GM03348 (cell line): ENCODE results near the gene SOX13.

Experiments used
- DNase-seq: peaks from one replicate; pipeline ENCODE4 v3.0.0; 2012; ENCODE audit warnings: low spot score

The SOX13 gene

DNA sequence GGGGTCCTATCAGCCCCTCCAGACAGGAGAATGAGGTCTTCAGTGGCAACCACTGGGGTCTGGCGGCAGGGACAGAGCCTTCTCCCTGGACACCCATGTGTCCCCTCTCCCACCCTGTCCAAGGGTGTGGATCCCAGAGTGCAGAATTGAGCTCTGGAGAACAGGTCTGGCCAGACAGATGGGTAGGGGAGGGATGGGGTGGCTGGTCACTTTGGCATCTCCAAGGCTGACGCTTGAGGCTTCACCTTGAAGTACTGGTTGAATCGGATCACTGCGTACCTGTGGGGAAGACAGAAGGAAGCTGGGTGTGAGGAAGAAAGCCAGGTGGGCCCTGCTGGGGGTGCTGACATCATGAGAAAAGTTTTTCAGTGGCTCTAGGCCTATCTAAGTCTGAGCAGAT, 59.1 kb downstream of the SOX13 start:
- DNase-seq, result no peak

DNA sequence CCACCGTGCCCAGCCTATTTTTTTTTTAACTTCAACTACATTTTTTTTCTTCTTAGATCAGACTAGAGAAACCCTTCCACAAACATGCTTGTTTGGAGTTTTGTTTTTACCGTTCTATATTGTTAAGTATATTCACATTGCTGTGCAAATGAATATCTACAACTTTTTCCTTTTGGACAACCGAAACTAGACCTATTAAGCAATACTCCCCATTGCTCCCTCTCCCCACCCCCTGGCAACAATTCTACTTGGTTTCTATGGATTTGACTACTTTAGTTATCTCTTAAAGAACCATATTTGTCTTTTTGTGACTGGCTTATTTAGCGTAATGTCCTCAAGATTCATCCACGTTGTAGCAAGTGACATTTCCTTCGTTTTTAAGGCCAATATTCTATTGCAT, 59.8 kb downstream of the SOX13 start:
- no peak for DNase-seq

DNA sequence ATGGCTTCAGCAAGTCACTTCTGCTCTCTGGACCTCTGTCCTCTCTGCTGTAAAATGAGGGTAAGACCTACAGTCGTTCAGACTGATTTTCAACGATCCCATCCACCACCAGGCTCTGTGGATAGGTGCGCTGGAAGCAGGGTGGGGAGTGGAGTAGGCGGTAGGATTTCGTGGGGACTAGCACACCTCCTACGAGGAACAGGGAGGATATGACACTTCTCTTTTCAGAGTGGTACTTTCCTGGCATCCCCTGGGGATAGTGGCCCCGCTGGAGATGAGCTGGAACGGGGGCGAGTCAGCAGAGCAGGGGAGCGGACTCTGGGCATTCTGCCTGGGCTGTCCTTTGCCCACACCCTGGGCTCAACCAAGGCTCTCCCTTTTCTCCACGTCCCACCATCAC, 61.2 kb downstream of the SOX13 start:
- DNase-seq, result no peak

DNA sequence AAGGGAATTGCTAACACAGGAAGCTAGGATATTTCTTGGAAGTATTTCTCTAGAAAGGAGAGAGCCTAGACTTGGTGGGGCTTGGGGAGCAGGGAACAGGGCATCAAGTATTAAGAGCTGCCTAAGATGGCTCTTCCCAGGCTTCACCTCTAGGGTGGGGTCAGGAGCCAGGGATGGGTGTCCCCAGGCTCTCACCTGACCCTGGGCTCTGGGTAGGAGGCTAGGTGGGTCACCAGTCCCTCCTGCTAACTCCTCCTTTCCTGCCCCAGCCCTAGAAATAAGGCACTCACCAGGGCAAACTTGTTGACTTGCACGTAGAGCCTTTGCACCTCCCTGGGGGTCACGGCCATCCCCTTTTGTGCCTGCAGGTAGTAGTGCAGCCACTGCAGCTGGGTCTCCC, 63.9 kb downstream of the SOX13 start:
- DNase-seq, result no peak

DNA sequence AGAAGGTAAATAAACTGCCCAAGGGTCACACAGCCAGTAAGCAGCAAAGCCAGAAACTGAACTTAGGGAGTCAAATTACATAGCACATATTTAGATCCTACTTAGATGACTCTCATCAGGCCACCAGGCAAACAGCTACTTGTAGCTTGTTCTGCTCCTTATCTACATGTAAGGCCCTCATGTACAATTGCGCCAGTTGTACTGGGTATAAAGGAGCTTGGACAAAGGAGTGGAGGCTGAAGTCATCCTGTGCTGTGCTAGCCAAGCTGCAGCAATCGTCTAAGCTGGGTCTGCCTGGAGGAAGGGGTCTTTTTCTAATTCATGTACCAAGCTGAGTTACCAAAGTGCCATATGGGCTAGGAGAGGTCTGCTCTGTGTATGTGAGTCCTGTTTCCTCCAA, 66.2 kb downstream of the SOX13 start:
- no peak for DNase-seq

DNA sequence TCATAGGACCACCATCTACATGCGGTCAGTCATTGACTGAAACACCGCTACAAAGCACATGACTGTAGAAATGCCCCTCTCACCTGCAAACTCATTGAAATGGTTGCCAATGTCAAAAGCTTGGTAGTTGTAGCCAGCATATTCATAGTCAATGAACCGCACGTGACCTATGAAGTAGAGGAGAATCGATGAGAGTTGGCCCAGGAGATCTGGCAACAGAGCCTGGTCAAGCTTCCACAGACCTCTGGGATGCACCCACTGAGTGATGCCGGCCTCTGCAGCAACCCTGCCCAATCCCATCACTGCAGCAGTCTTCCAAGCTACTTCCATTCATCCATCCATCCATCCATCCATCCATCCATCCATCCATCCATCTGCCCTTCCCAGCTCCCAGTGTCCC, 67.0 kb downstream of the SOX13 start:
- no peak for DNase-seq

DNA sequence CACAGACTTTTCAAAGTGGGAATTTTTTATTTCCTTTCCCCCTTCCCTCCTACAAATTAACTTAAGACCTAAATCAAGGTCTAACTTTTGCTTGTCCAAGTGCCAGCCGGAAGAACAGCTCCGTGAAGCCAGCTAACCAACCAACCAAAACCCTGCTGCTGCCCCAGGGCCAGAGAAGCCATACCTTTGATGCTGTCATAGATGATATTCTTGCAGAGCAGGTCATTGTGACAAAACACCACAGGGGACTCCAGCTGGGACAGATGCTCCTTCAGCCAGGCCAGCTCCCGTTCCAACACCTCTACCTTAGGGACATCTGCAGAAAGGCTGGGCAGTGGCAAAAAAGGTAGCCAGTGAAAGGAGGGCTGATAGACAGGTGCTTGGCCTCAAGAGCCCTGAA, 68.2 kb downstream of the SOX13 start:
- DNase-seq, result no peak

DNA sequence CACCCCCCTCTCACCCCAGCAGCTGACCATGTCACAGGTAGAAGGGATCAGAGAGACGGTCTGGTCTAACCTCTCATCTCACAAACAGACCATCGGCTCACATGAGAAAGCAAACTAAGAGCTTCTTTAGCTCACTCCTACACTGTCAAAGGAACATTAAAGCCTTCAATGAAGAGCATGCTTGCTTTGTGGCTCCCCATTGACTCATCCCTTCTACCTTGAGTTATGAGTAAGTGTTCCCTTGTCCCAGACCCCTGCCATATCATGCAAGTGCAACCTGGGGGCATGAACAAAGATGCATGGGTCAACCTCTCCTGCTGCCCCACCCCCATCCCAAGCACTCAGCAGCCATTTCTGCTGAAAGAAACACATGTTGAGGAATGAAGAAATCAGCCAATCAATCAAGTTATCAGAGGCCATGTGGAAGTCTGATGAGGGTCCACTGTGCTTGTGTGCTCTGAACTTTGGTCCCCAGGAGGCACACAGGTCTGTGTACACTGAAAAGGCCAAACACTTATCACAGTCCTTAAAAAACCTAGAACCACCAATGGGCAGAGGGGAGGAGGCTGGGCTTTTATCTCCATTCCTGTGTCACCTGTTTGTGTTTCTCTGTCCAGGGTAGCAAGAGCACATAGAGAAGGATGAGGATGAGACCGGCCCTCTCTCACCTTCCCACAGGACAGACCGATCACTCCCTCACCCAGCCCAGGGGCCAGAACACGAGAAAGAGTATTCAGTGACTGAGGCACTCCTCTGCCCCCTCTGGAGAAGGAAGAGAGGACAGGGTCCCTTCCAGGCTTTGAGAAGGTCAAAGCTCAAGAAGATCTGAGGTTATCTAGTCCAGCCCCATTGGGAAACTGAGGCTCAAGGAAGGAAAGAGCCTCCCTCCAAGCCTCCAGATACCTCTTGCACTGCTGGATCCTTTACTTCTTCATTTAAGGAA, 69.4 kb downstream of the SOX13 start:
- no peak for DNase-seq

DNA sequence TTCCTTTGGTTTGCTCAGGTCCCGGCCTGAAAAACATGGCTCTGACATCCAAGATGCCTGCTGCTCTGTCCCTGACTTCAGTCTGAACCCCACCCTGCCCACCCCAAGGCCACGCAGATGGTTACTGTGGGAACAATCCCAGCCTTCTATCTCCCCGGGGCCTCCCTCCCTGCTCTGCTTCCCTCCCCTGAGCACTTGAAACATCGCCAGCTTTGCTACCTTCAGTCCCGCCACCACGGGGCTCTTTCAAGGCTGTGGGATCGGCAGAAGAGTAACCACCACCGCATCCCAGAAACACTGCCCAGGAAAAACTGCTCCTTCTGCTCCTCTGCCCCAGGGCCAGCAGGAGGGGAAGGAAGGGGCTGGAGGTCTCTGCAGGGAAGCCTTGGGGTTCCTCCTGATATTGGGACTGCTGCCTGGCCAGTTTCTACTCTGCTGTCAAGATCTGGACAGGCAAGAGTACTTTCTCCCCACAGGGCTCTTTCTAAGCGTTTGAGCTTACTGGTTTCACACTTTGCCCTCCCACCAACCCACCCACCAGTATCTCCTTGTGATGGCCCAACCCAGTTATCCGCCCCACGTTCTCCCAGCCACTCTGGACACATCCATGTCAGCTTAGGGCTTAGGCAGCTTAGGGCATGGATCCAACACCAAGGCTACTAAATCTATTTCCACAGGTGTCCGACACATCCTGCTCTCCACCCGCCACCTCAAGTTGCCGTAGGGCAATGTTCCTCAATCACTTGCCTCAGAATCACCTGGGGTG, 70.5 kb downstream of the SOX13 start:
- DNase-seq, result no peak

DNA sequence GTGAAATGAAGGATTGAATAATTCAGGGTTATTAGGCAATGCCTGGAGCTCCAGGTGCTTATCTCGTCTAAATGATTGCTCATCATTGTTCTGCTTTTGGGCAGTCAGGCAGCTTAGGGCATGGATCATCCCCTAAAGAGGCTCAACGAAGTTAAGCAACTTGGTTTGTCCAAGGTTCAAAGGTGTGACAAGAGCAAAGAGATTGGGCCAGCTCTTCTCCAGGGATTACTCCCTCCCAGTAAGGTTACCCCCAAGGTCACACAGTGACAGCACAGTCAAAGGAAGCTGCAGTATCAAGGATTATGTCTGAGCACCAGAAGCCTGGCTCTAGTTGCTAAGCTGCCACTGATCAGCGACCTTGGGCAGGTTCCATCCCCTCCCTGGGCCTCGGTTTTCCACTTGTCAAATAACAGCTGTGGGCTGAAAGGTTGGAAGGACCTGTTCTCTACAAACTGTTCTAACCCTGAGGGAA, 72.2 kb downstream of the SOX13 start:
- DNase-seq, result no peak

DNA sequence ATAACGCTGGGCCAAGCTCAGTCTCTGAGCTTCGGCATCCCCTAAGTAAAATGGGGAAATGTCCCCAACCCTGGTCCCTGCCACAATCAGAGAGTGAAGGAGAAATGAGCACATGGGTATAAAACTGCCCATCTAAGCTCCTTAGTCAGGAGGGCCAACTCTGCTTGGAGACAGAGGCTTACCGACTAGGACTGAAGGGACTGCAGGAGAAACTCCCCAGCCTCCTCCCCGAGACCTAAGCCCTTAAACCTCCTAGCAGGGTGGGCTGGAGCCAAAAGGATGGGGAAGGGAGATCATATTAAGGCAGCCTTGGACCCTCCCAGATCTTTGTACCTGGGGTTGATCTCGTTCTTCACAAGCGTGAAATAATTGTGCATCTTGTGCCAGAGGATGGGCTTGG, 73.4 kb downstream of the SOX13 start:
- no peak for DNase-seq

DNA sequence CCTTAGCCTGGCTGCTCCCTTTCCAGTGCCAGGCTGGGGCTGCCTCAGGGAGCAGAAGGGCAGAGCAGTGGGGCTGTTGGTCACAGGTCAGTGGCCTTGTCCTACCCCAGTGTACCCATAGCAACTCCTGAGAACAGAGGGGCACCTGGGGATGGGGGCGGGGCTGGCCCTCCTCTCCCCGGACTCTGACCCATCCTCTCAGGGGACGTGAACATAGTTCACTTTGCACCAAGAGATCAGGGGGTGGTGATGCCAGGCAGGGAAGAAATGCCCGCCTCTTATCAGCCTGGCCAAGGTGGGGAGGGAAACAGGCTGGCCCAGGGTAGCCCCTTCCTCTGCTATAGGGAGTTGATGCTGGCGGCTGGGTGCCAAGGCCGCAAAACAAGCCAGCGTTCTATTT, 74.0 kb downstream of the SOX13 start:
- no peak for DNase-seq

DNA sequence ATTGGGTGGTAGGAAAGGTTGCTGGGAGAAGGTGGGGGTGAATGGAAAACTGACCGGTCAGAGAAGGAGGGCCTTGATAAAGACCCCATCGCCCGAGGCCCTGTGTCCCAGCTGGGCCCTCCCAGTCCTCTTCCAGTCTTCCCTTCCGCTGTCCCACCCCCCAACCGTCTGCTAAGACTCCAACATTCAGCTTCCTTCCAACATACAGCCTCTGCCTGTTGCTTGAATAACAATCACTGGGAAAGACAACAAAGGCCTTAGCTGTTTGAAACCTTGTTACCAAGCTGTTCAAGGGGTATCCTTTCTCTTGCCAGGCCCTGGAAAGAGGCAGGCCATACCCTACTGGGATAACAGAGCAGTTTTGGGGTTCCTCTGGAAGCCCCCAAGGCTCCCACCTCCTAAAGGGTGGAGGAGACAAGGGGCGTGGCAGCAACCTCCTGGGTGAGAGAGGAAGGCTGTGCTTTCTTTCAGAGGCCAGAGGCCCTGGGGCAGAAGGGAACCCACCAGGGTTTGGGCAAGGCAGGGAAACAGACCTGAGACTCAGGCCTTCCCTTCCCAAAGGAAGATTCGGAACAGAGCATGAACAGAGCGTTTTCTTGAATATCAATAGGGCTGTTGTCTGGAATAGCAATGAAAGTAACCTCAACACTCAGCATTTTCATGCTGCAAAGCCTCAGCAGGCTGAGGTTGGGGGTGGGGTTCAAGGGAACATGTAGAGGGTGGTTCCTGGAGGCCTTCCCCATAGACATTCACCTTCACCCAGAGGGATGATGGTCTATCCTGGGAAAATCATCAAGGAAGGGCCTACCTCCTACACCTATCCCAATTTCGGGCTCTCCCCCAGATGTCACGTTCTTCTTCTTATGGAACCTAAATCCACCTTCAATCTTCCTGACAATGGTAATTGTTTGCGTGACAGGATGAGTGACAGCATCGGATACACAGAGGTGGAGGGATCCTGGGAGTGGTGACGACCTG, 74.8 kb downstream of the SOX13 start:
- DNase-seq, result no peak

DNA sequence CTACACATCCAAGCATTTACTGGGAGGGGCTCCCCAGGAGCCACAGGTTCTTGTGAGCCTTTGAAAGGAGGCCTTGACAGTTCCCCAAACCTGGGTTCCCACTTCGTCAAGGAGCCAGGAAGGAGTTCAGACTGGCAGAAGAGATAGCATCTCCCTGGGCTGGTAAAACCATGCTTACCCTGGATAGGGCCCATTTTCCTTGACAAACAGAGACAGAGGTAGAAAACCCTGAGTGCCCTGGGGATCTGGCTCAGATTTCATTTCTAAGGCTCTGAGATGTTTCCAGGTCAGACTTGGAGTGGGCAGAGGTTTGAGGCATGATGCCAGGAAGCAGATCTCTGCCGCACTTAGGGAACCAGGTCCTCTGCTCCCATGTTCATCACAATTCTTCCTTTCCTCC, 76.2 kb downstream of the SOX13 start:
- no peak for DNase-seq

DNA sequence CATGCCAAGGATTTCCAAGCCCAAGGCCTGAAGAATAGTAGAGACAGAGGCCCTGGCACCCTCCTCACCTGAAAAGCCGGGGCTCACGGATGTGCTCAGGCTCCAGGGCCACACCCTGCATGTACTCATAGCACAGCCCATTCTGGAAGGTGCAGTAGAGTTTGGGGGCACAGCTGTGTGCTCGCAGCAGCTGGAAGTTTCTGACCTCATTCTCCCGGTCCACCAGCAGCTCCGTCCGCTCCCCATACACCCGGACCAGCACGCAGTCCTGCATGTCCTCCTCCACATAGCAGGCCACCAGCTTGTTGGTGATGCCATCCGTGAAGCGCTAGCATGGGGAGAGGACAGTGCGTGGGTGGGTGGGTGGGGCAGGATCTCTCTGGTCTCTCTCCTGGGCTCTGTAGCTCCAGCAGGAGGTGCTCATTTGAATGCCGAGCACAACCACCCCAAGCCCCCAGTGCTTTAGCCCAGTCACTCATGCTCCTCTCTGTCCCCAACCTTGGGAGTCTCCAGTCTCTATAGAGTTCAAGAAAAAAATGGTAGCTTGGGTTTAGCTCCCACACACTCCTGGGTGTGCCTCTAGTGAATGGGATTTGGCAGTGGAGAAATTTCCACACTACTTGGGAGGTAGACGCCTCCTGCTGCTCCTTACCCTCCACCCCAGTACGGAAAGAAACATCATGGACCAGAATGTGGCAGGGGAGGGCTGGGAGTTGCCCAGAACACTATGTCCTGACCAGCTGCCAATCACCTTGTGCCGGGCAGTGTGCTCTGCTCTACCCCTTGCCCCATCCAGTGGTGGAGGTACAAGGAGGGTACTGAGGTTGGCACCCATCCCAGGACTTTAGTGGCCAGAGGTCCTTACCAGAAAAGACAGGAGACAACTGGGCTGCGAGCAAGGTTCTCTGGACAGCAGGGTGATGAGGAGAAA, 77.0 kb downstream of the SOX13 start:
- DNase-seq, result no peak

DNA sequence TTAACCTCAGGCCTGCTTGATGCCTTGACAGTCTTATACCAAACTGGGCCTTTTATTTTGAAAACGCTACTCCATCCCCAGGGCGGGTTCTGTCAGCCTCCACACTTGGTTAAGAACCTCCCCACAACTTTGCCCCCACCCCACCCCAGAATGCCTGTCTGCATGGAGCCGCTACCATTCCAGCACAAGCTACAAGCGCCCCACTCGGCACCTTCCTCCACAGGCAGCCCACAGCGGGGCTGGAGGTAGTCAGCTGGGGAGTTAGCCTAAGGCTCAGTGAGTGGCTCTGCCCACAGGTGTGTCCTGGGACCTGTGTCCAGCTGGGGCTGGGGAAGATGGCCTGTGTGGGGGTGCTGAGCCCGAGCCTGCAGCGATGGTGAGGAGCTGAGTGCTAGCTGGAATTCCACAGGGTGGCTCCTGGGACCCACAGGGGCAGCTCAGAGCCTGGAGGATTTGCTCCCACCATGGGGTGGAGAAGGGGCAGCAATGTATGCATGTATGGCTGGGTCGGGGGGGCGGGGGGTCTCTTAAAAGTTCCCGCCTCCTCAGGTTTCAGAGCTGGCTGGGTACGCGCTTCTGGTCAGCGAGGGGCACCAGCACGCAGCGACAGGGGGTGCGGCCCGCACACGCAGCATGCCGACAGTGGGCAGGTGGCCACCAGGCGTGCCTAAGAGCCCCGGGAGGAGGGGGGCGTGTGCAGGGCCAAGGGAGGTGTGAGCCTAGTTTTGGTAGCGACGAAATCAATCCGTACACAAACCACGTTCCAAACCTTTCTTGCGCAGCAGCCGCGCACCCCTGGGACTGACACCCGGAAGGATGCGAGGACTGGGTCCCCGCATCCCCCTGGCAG, 78.0 kb downstream of the SOX13 start:
- DNase-seq, result no peak

DNA sequence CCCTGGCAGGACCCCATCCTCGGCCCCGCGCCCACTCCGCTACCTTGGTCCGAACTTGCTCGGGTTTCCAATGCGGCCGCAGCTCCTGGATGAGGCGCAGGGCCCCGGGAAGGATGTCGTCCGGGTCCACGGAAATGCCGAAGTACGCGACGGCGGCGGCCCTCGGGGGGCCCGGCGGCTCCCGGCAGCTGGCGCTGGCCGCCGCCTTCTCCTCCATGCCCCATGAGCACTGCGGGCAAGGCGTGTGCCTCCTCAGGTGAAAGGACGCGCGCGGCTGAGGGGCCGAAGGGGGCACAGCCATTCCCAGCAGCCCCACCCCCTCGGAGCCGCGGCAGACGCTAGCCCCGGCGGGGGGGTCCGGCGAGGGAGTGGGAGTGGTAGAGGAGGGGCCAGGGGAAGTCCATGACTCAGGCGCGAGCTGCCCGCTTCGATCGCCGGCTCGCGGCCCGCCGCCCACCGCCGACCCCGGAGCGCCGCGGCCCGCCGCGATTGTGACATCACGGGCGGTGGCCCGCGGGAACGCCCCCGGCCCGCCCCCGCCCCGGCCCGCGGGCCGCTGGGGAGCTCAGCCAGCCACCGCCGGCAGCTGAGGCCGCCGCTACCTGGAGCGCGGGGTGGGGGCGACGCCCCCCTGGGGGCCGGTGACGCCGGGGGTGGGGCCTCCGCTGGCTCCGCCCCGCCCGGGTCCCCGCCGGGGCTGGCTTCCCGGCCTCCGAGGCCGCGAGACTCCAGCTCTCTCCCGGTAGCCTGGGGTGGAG, 78.8 kb downstream of the SOX13 start, which contains the start of gene ETNK2:
TSS of gene ETNK2 (minus strand) at position 493 of the 758 bp plus-strand sequence. CDS start at position 301, 192 bp downstream.
- peak; percentile 76 for DNase-seq

DNA sequence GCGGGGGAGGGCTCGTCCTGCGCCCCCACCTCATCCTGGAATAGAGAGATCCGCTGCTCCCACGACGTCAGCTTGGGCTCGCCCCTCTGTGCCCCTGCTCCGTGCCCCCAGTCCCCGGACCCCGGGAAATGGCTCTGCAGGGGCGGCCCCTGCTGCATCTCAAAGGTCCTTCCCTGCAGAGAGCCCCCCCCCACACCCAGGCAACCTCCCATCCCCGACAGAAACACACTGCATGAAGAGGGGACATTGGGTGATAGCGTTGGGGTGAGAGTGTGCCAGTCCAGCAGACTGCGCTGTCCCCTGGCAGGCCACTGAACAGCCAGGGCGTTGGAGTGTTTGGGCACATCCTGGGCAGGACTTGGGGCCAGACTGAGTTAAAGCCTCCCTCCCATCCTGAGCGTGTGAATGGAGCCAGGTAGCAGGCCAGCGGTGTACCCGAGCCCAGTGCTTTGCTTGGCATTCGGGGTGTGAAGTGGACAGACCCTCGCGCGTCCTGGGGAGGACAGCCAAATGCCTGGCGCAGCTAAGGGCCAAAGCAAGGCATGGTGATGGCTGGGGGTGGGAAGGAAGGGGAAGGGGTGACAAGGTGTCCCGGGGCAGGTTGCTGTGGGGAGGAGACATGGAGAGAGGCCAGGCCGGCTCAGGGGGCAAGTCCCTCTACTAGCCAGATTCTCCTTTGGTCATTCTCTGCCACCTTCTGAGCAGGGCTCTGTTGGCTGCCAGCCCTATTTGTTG, 79.6 kb downstream of the SOX13 start:
- DNase-seq, result no peak
